Ecto neural progenitor cell (in vitro differentiated cells): Measurements from ENCODE around the gene IFNK.

Experiments used
- DNase-seq: peaks from one replicate; pipeline ENCODE4 v3.0.0-alpha.2; 2018; ENCODE audit warnings: low spot score

Gene IFNK

DNA sequence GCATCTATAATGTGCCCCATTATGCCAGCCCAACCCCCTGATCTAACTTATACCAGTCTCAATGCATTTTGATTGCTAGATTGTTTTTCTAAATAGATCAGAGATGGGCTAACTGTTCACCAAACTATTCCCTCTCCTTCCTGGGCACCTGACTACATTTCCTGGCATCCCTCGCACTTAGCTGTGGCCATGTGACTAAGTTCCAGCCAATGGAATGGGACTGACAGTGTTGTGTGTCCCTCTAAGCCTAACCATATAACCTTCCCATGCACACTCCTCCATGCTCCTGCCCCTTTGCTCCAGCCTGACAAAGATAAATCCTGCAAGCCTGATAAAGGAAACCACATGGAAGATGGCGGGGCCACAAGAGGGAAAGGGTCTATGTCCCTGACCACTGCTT, 12.3 kb upstream of the IFNK start:
- no peak for DNase-seq

DNA sequence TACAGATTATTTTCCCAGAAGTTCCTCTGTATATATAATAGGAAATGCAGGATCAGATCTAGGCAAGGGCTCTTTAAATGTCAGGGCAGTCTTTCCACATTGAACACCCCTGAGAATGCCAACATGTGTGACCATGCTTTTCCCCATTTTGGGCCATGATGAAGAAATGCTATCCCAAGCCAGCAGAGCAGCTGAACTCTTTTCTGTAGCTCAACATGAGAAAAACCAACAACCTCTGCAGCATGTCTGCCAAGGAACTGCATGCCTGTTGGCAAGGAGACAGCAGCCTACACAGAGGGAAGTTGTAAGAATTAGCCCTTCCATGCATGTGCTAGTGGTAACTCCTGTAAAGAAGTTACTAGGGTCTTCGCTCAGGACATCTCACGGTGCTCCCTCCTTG, 9.5 kb upstream of the IFNK start:
- DNase-seq = no peak

GRCh38 chr9:27518006-27518405, 6.1 kb upstream of the IFNK start:
- DNase-seq = no peak

GRCh38 chr9:27518809-27519208, 5.3 kb upstream of the IFNK start:
- DNase-seq = no peak

- no peak for DNase-seq
These were observed 4.3 kb upstream of the IFNK start for GRCh38 chr9:27519466-27520465.

GRCh38 chr9:27520986-27521385, 3.1 kb upstream of the IFNK start:
- no peak for DNase-seq

GRCh38 chr9:27523141-27523540, 949 bp upstream of the IFNK start:
- DNase-seq = no peak

GRCh38 chr9:27527702-27528075, 3.6 kb downstream of the IFNK start:
- no peak for DNase-seq

DNA sequence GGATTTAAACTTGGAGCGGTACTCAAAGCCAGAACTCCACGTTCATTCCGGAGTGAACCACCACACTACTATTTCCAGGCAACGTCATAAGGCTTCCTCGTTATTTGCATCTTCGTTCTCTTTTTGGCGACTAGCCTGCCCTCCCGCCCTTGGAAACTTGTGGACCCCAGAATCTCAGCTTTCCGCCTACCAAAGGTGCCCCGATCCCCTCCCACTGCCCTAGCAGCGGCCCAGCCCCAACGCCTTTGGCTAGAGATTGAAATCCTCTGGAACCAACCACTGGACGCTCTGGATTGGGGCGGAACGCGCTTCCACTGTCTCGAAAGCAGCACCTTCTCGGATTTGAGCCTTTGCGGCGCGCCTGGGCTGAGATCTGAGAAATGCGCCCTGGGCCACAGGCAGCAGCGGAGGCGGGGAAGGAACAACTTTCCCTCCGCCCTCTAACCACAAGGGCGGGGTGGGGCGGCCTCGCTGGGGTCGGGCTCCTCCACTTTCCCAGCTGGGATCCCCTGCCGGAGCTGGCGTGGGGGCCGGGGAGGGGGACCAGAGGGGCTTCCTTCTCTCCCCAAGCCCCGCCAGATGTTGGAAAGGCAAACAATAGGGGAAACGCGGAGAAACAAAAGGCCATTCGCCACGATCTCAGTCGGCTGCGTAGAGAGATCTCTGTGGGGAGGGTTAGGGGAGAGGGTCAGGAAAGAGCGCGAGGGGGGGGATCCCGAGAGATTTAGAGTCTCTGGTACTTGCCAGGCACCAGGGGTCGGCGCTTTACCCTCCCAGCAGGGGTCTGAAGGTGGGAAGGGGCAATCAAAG, 4.2 kb downstream of the IFNK start:
- DNase-seq = peak; percentile 90

DNA sequence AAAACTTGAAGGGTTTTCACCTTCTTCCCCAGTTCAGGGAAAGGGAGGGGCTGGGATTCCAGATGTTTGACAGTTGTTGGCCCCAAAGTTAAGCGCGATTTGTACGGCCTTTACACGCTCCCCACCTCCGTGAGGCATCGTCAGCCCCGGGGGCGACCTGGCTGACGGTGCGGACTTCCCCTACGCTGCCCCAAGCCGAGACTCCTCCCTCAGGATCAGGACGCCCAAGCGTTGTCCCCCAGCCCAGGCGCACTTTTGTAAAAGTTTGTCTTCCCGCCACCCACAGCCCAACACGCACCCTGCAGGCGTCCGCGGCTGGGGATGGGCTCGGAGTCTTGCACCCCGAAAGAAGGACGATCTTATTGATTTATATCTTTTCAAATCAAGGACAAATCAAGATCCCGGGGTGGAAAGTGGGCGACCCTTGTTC, 4.8 kb downstream of the IFNK start:
- peak; percentile 78 for DNase-seq

DNA sequence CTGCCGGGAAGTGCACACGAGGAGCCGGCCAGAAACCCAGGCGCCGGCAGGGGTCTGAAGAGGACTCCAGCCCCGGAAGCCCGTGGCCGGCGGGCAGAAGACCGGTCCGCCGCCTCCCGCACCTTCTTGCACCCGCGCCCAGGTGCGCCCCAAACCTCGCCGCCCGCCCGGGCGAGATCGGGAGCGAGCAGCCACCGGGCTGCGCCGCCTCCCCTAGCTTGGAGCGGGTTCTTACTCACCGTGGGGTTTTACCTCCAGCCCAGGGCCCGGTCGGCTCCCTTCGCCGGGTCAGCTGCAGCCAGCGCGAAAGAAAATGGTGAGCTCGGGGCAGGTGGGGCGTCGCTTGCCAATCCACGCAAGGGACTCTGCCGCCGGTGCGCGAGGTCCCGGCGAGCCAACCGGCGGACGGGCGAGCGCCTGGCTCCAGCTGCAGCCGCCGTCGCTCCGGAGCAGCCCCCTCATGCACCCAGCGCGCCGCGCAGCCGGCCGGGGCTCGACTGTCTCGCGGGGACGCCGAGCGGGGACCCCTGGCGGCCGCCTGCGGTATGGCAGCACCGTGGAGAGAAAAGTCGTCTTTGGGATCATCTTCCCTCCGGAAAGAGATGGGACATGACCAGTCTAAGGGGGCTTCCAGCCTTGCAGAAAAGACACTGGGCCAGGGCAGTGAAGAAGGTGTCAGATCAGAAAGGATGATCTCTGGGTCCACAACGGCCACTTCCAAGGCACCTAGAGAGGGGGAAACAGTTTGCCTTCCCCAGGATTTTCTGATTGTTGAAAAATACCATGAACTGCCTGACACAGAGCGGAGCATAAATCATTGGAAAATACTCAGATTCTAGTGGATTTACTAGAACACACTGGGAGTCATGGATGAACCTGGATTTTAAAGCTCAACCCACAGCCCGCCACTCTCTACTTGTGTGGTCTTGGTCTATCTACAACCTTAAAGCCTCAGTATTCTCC, 5.5 kb downstream of the IFNK start, which contains the start of gene MOB3B:
MOB3B (minus strand) TSS at position 499 of the 963 bp plus-strand sequence. CDS start 74,264 bp downstream, outside the sequence.
- peak; percentile 92 for DNase-seq

- DNase-seq = no peak
These were observed 7.0 kb downstream of the IFNK start for GRCh38 chr9:27530915-27531755.

DNA sequence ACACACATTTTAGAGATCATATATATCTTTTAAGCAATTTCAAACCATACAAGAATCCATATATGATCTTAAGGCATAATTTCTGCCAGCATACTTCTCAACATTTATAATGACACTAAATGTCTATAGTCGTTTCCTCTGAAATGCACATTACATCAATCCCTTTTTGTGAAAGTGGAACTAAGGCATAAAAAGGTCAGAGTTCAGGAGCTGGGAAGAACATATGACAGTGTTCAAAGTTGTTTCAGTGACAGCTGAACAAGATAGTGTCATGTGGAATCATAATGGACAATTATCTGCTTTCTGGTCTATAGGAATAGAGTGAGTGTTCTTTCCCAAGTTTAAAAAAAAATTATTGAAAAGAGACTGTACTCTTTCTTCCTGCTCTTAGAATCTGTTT, 8.0 kb downstream of the IFNK start:
- no peak for DNase-seq

DNA sequence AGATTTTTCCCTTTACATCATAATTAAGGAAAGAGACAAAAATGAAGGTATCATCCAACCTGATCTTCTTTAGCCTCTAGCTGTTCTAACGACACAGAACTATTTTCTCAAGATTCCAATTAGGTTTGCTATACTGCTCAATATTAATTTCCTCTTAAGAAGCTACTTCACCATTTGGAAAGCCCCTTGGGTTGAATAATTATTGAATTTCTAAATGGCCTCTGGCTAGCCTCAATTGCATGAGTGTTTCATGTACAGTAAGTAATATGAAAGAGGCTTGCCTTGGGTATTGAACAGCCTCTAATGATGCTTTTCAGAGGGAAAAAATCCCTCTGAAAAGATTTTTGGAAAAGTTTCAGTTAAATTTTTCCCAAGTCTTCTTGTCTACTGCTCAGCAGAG, 9.2 kb downstream of the IFNK start:
- no peak for DNase-seq

- no peak for DNase-seq
These were observed 10.0 kb downstream of the IFNK start for GRCh38 chr9:27534131-27534530.

DNA sequence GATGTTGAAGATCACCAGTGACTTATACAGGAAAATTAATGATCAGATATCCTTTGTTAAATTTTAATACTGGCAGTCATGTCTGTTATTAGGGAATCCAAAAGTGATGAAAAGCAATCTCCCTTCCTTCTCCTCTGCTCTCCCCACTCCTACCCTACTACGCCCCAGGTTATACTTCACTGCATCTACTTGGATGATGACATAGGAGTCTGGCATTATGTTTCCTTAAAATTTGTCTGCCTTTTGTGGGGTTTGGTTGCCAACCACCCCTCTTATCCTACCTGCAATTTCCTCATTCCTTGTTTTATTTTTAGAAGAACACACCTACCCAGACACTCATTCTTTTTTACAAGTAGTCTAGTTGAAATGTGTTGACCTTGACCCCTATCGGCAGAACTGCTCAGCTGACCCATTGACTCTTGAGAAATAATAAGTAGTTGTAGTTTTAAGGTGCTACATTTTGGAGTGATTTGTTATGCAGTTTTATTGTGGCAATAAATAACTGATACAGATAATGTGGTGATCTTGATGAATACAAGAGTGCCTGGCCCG, 10.6 kb downstream of the IFNK start:
- no peak for DNase-seq

GRCh38 chr9:27535701-27536118, 11.6 kb downstream of the IFNK start:
- DNase-seq = peak; percentile 54

- no peak for DNase-seq
These were observed 12.1 kb downstream of the IFNK start for GRCh38 chr9:27536168-27536567.

- no peak for DNase-seq
These were observed 12.9 kb downstream of the IFNK start for GRCh38 chr9:27537027-27537435.

DNA sequence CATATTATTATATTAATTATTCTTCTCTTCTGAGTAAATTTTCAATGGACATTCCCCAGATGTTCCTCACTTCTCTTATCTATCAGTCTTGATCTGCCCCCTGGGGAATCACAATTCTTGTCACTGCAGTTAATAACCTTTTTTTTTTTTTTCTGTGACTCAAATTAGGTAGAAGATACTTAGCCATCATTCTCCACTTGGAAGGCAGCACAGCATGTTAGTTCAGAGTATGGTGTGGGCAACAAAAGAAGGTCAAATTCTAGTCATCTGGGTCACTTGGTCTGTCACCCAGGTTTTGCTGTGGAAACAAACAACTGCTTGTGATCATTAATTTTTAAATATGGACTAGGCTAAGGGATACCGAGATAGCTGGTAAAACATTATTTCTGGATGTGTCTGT, 13.7 kb downstream of the IFNK start:
- no peak for DNase-seq
